ENCODE measurements around the gene PTPRD.

DNA sequence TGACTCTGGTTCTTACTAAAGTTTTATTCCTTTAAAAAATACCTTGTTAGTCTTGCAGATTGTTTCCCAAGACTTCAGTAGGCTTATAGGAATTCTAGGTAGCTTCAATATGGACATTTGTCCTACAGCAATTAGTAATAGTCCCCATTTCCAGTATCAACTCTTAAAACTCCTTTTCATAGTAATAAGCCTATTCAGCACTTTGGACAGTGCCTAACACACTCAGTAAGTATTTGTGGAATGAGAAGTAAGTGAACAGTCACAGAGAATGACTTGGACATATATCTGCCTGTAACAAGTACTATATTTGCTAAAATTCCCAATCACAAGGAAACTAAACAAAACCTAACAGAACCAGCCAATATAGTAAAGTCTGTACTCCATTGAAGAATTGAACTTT is 1521.4 kb downstream of the PTPRD start:
- no peak for TF ChIP-seq POLR2AphosphoS5 (IDR thresholded peaks at IDR 0.05; ENCODE audit: low read depth, low read length)
- no peak for TF ChIP-seq POLR2A (IDR thresholded peaks at IDR 0.05; ENCODE audit: low read depth, low read length)

All from GM12892 (cell line).